Kasumi-1 (cell line): Measurements from ENCODE around the gene RNASE1.
A peak's percentile ranks its signal among the peaks of the same experiment; 100 is the strongest.

Experiments
- DNase-seq, 2 experiments: peaks; one replicate each; lab custom pipeline; 2025; lab: John Stamatoyannopoulos, UW

Gene RNASE1

GRCh38 chr14:20807304-20808161, 4.9 kb upstream of the RNASE1 start:
- DNase-seq, result no peak

- DNase-seq, result no peak
Measured at GRCh38 chr14:20805485-20805884, 2.8 kb upstream of the RNASE1 start.

- no peak for DNase-seq
Measured at GRCh38 chr14:20803223-20803622, 579 bp upstream of the RNASE1 start.

- no peak for DNase-seq
Measured at GRCh38 chr14:20801726-20802125, 918 bp downstream of the RNASE1 start.

- DNase-seq, result peak; percentile 27 to 44
Measured at GRCh38 chr14:20799892-20800544, 2.6 kb downstream of the RNASE1 start.

GRCh38 chr14:20799456-20799891, 3.2 kb downstream of the RNASE1 start:
- no peak for DNase-seq

GRCh38 chr14:20798932-20799331, 3.7 kb downstream of the RNASE1 start:
- DNase-seq, result no peak

- no peak for DNase-seq
Measured at GRCh38 chr14:20798318-20798717, 4.3 kb downstream of the RNASE1 start.

- no peak for DNase-seq
Measured at GRCh38 chr14:20797164-20797563, 5.5 kb downstream of the RNASE1 start.

GRCh38 chr14:20794644-20795369, 7.8 kb downstream of the RNASE1 start:
- DNase-seq, result peak; percentile 42 to 43

- no peak for DNase-seq
Measured at GRCh38 chr14:20792556-20792955, 10.1 kb downstream of the RNASE1 start.

GRCh38 chr14:20791597-20791996, 11.0 kb downstream of the RNASE1 start:
- no peak for DNase-seq

GRCh38 chr14:20791187-20791586, 11.5 kb downstream of the RNASE1 start:
- DNase-seq, result no peak

- DNase-seq, result no peak
Measured at GRCh38 chr14:20790464-20791116, 12.1 kb downstream of the RNASE1 start.

GRCh38 chr14:20789230-20789813, 13.3 kb downstream of the RNASE1 start:
- no peak for DNase-seq

GRCh38 chr14:20787025-20787424, 15.6 kb downstream of the RNASE1 start:
- no peak for DNase-seq

- DNase-seq, result peak; percentile 31 to 47
Measured at GRCh38 chr14:20782280-20782890, 20.3 kb downstream of the RNASE1 start.

- DNase-seq, result no peak
Measured at GRCh38 chr14:20781803-20782202, 20.8 kb downstream of the RNASE1 start.

GRCh38 chr14:20775901-20776300, 26.7 kb downstream of the RNASE1 start:
- DNase-seq, result no peak

GRCh38 chr14:20775043-20775442, 27.6 kb downstream of the RNASE1 start:
- no peak for DNase-seq

- no peak for DNase-seq
Measured at GRCh38 chr14:20774258-20774824, 28.3 kb downstream of the RNASE1 start.
